ENCODE data around the gene PSMB5. TPM values are rescaled to one million over a fixed set of nuclear protein-coding genes. Genes with fewer than 3 reads are reported as not detected.

The PSMB5 gene
- 100 to 1,000 TPM; 104 to 129 TPM for total RNA-seq

- intact Hi-C loops (cut with DNase I, micrococcal nuclease) = loop anchor here (1.0 to 10.0 kb wide), 12 partner anchors 22 to 1110 kb away; partner anchors contain the start of genes ACIN1 (in 2 of the 2), C14orf119 (in 2 of the 2), AJUBA (in 1 of the 2) and DAD1 (in 1 of the 2)
- peak; percentile 94 for DNase-seq
- H3K27me3 Mint-ChIP-seq = no peaks in the 10 kb centered on the region
- peaks cover 37% of the 10 kb centered on the region for H3K36me3 Mint-ChIP-seq (ENCODE audit: low read depth)
- ATAC-seq = peak; percentile 95
- H3K9me3 Mint-ChIP-seq (ENCODE audit: low read depth) = peaks cover 2% of the 10 kb centered on the region
- peaks cover 36% of the 10 kb centered on the region for H3K4me1 Mint-ChIP-seq
- H3K4me3 Mint-ChIP-seq = peak within 1 kb of the TSS; percentile 97
- peak within 1 kb of the TSS; percentile 97 for H3K27ac Mint-ChIP-seq
- ChIA-PET CTCF (interaction anchor here (0.6 to 4.3 kb wide), 12 partner anchors 12 to 479 kb away, joined by 3 to 20 read pairs (median 3); no protein-coding TSS in a partner anchor), POLR2A (interaction anchor here (0.7 to 1.6 kb wide), 3 partner anchors 27 to 87 kb away, joined by 3 to 14 read pairs (median 4); partner anchors contain the start of genes ACIN1 and C14orf119)
These were observed at the start of gene PSMB5 for GRCh38 chr14:23034498-23035302. Gene PSMB5 (minus strand): TSS chr14:23034900. CDS start chr14:23034881, 19 bp downstream.

GRCh38 chr14:23080474-23080873 is 45.8 kb upstream of the PSMB5 start:
- DNase-seq (no peak), ATAC-seq (no peak)
- ChIA-PET POLR2A (no interaction called here), CTCF (interaction anchor here (0.7 to 3.6 kb wide), 6 partner anchors 9 to 98 kb away, joined by 3 to 24 read pairs (median 6); partner anchors contain the start of gene AJUBA)
- Mint-ChIP-seq H3K9me3 (ENCODE audit: low read depth) (no peaks in the 10 kb centered on the region), H3K27ac (peak overlapping the region; percentile 58), H3K27me3 (no peaks in the 10 kb centered on the region), H3K4me3 (no peak overlapping the region), H3K36me3 (ENCODE audit: low read depth) (peaks cover 58% of the 10 kb centered on the region), H3K4me1 (peaks cover 10% of the 10 kb centered on the region)
- intact Hi-C loops (cut with DNase I, micrococcal nuclease) = no loop called here

GRCh38 chr14:23079716-23080115 is 45.0 kb upstream of the PSMB5 start:
- intact Hi-C loops (cut with DNase I, micrococcal nuclease) = no loop called here
- H3K4me1 Mint-ChIP-seq = peaks cover 3% of the 10 kb centered on the region
- peaks cover 56% of the 10 kb centered on the region for H3K36me3 Mint-ChIP-seq (ENCODE audit: low read depth)
- H3K27ac Mint-ChIP-seq = peak overlapping the region; percentile 58
- no peaks in the 10 kb centered on the region for H3K9me3 Mint-ChIP-seq (ENCODE audit: low read depth)
- no peak overlapping the region for H3K4me3 Mint-ChIP-seq
- DNase-seq = no peak
- CTCF ChIA-PET = interaction anchor here (1.0 to 4.2 kb wide), 4 partner anchors 11 to 41 kb away, joined by 3 to 58 read pairs (median 14); partner anchors contain the start of genes ACIN1 and C14orf119
- no peak for ATAC-seq
- H3K27me3 Mint-ChIP-seq = no peaks in the 10 kb centered on the region
- POLR2A ChIA-PET = no interaction called here

- H3K27ac Mint-ChIP-seq = peak overlapping the region; percentile 31
- no peaks in the 10 kb centered on the region for H3K27me3 Mint-ChIP-seq
- no peaks in the 10 kb centered on the region for H3K9me3 Mint-ChIP-seq (ENCODE audit: low read depth)
- intact Hi-C loops (cut with DNase I, micrococcal nuclease) = no loop called here
- H3K4me1 Mint-ChIP-seq = no peaks in the 10 kb centered on the region
- DNase-seq (no peak), ATAC-seq (peak; percentile 47)
- no peak overlapping the region for H3K4me3 Mint-ChIP-seq
- POLR2A ChIA-PET = interaction anchor here (0.7 kb wide), 1 partner anchor 16 kb away, joined by 4 read pairs; the partner anchor contains the start of gene ACIN1
- H3K36me3 Mint-ChIP-seq (ENCODE audit: low read depth) = peaks cover 54% of the 10 kb centered on the region
- CTCF ChIA-PET = interaction anchor here (1.0 to 4.8 kb wide), 12 partner anchors 11 to 108 kb away, joined by 3 to 58 read pairs (median 16); partner anchors contain the start of genes ACIN1, C14orf119, CDH24 and CEBPE
These were observed 44.0 kb upstream of the PSMB5 start for GRCh38 chr14:23078692-23079116.

GRCh38 chr14:23077962-23078361 is 43.3 kb upstream of the PSMB5 start:
- intact Hi-C loops (cut with DNase I, micrococcal nuclease) = loop anchor here in 1 of 2 experiments (1.0 kb wide), 1 partner anchor 31 kb away; no protein-coding TSS in a partner anchor
- ChIA-PET CTCF (interaction anchor here (0.9 to 4.8 kb wide), 20 partner anchors 11 to 123 kb away, joined by 3 to 58 read pairs (median 11); partner anchors contain the start of genes ACIN1, C14orf119, CDH24 and CEBPE), POLR2A (interaction anchor here (0.7 kb wide), 1 partner anchor 12 kb away, joined by 3 read pairs; no protein-coding TSS in a partner anchor)
- Mint-ChIP-seq H3K4me3 (no peak overlapping the region), H3K27ac (peak overlapping the region; percentile 42), H3K4me1 (no peaks in the 10 kb centered on the region), H3K9me3 (ENCODE audit: low read depth) (no peaks in the 10 kb centered on the region), H3K27me3 (no peaks in the 10 kb centered on the region), H3K36me3 (ENCODE audit: low read depth) (peaks cover 49% of the 10 kb centered on the region)
- DNase-seq = no peak
- peak; percentile 26 for ATAC-seq

GRCh38 chr14:23076785-23077408 is 42.2 kb upstream of the PSMB5 start:
- Mint-ChIP-seq H3K27me3 (no peaks in the 10 kb centered on the region), H3K9me3 (ENCODE audit: low read depth) (no peaks in the 10 kb centered on the region), H3K4me1 (peaks cover 5% of the 10 kb centered on the region), H3K4me3 (no peak overlapping the region), H3K36me3 (ENCODE audit: low read depth) (peaks cover 59% of the 10 kb centered on the region), H3K27ac (peak overlapping the region; percentile 17)
- ATAC-seq (peak; percentile 59), DNase-seq (peak; percentile 46)
- intact Hi-C loops (cut with DNase I, micrococcal nuclease) = loop anchor here in 1 of 2 experiments (1.0 kb wide), 1 partner anchor 32 kb away; no protein-coding TSS in a partner anchor
- ChIA-PET CTCF (interaction anchor here (0.5 to 4.8 kb wide), 38 partner anchors 9 to 511 kb away, joined by 3 to 58 read pairs (median 4); partner anchors contain the start of genes ACIN1, C14orf119, CDH24 and CEBPE), POLR2A (interaction anchor here (1.1 kb wide), 1 partner anchor 9 kb away, joined by 3 read pairs; no protein-coding TSS in a partner anchor)

GRCh38 chr14:23074906-23075305 is 40.2 kb upstream of the PSMB5 start:
- H3K9me3 Mint-ChIP-seq (ENCODE audit: low read depth) = no peaks in the 10 kb centered on the region
- peaks cover 49% of the 10 kb centered on the region for H3K36me3 Mint-ChIP-seq (ENCODE audit: low read depth)
- DNase-seq (no peak), ATAC-seq (no peak)
- H3K27me3 Mint-ChIP-seq = no peaks in the 10 kb centered on the region
- ChIA-PET CTCF (interaction anchor here (1.0 to 4.8 kb wide), 4 partner anchors 10 to 45 kb away, joined by 3 to 36 read pairs (median 18); partner anchors contain the start of genes ACIN1, C14orf119 and CEBPE), POLR2A (no interaction called here)
- H3K4me3 Mint-ChIP-seq = no peak overlapping the region
- intact Hi-C loops (cut with DNase I, micrococcal nuclease) = loop anchor here in 1 of 2 experiments (5.0 kb wide), 1 partner anchor 227 kb away; the partner anchor contains the start of gene PPP1R3E
- H3K4me1 Mint-ChIP-seq = peaks cover 18% of the 10 kb centered on the region
- no peak overlapping the region for H3K27ac Mint-ChIP-seq

- H3K27ac Mint-ChIP-seq = peak overlapping the region; percentile 90
- peak overlapping the region; percentile 92 for H3K4me3 Mint-ChIP-seq
- DNase-seq = no peak
- ATAC-seq = no peak
- H3K4me1 Mint-ChIP-seq = peaks cover 32% of the 10 kb centered on the region
- intact Hi-C loops (cut with DNase I, micrococcal nuclease) = loop anchor here (1.0 to 5.0 kb wide), 3 partner anchors 23 to 230 kb away; partner anchors contain the start of genes ACIN1 (in 2 of the 2), C14orf119 (in 2 of the 2) and PPP1R3E (in 1 of the 2)
- no peaks in the 10 kb centered on the region for H3K27me3 Mint-ChIP-seq
- peaks cover 46% of the 10 kb centered on the region for H3K36me3 Mint-ChIP-seq (ENCODE audit: low read depth)
- H3K9me3 Mint-ChIP-seq (ENCODE audit: low read depth) = no peaks in the 10 kb centered on the region
- ChIA-PET POLR2A (interaction anchor here (0.6 to 2.4 kb wide), 7 partner anchors 14 to 484 kb away, joined by 3 to 27 read pairs (median 3); partner anchors contain the start of genes ACIN1, C14orf119 and CDH24), CTCF (interaction anchor here (0.7 to 4.2 kb wide), 30 partner anchors 9 to 386 kb away, joined by 3 to 34 read pairs (median 6); partner anchors contain the start of genes ACIN1, AJUBA, C14orf119 and CDH24)
These were observed 37.3 kb upstream of the PSMB5 start for GRCh38 chr14:23071921-23072539.

- Mint-ChIP-seq H3K4me1 (peaks cover 32% of the 10 kb centered on the region), H3K9me3 (ENCODE audit: low read depth) (no peaks in the 10 kb centered on the region), H3K27me3 (no peaks in the 10 kb centered on the region), H3K4me3 (peak overlapping the region; percentile 92), H3K36me3 (ENCODE audit: low read depth) (peaks cover 51% of the 10 kb centered on the region), H3K27ac (peak overlapping the region; percentile 90)
- CTCF ChIA-PET = interaction anchor here (0.7 to 4.2 kb wide), 31 partner anchors 9 to 486 kb away, joined by 3 to 34 read pairs (median 7); partner anchors contain the start of genes ACIN1, AJUBA, C14orf119 and CDH24
- ATAC-seq = peak; percentile 98
- peak; percentile 91 for DNase-seq
- intact Hi-C loops (cut with DNase I, micrococcal nuclease) = loop anchor here (1.0 to 5.0 kb wide), 3 partner anchors 24 to 231 kb away; partner anchors contain the start of genes ACIN1 (in 2 of the 2), C14orf119 (in 2 of the 2) and PPP1R3E (in 1 of the 2)
- POLR2A ChIA-PET = interaction anchor here (0.6 to 2.4 kb wide), 8 partner anchors 13 to 484 kb away, joined by 3 to 27 read pairs (median 3); partner anchors contain the start of genes ACIN1, C14orf119 and CDH24
These were observed 36.7 kb upstream of the PSMB5 start for GRCh38 chr14:23071244-23071920.
